22Rv1 (cell line): ENCODE measurements around the gene HDAC10.

Source experiments
- ZFX ChIP-seq: fragments of 450-650 bp; IDR thresholded peaks from 2 replicates; pipeline ENCODE4 v1.6.1; 2017; ENCODE audit warnings: antibody characterized with exemption, borderline replicate concordance
- TF ChIP-seq, protein P1 (sequence below): fragments of 450-650 bp; IDR thresholded peaks from 2 replicates; pipeline ENCODE4 v1.5.1; 2017; ENCODE audit warnings: mild to moderate bottlenecking

DNA sequence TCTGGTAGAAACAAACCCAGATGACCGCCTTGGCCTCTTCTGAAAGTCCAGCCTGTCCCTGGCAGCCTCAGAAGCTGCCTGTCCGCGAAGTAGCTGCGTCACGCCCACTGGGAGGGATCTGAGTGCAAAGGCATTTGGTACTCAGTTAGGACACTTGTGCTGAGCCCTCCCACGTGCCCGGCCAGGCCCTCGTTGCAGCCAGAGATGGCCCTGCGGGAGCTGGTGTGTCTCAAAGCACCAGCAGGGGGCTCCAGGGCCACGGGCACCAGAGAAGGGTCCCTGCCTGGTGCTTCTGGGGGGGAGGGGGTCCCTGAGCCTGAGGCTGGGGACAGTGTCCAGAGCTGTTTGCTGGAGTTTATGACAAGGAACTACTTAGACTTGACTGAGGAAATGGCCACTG, 44.5 kb downstream of the HDAC10 start:
- TF ChIP-seq, protein P1, sequence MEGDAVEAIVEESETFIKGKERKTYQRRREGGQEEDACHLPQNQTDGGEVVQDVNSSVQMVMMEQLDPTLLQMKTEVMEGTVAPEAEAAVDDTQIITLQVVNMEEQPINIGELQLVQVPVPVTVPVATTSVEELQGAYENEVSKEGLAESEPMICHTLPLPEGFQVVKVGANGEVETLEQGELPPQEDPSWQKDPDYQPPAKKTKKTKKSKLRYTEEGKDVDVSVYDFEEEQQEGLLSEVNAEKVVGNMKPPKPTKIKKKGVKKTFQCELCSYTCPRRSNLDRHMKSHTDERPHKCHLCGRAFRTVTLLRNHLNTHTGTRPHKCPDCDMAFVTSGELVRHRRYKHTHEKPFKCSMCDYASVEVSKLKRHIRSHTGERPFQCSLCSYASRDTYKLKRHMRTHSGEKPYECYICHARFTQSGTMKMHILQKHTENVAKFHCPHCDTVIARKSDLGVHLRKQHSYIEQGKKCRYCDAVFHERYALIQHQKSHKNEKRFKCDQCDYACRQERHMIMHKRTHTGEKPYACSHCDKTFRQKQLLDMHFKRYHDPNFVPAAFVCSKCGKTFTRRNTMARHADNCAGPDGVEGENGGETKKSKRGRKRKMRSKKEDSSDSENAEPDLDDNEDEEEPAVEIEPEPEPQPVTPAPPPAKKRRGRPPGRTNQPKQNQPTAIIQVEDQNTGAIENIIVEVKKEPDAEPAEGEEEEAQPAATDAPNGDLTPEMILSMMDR: peak; percentile 64
- no peak for TF ChIP-seq ZFX
